Fibroblast of mammary gland (primary cell): ENCODE results near the gene SLC29A4.

Source experiments
- DNase-seq: peaks from one replicate; pipeline ENCODE4 v3.0.0-alpha.2; 2010; ENCODE audit warnings: low read depth
- H3K4me3 ChIP-seq: 2 replicates; pipeline ENCODE4 v1.5.1; 2011; ENCODE audit warnings: low read depth, mild to moderate bottlenecking, low read length, moderate library complexity; ENCODE audit not compliant: control insufficient read depth
- CTCF ChIP-seq: conservative IDR thresholded peaks from 2 replicates; pipeline ENCODE4 v1.5.1; 2011; ENCODE audit warnings: low read depth, low read length, inconsistent platforms; ENCODE audit not compliant: control insufficient read depth, insufficient read depth

SLC29A4 gene

DNA sequence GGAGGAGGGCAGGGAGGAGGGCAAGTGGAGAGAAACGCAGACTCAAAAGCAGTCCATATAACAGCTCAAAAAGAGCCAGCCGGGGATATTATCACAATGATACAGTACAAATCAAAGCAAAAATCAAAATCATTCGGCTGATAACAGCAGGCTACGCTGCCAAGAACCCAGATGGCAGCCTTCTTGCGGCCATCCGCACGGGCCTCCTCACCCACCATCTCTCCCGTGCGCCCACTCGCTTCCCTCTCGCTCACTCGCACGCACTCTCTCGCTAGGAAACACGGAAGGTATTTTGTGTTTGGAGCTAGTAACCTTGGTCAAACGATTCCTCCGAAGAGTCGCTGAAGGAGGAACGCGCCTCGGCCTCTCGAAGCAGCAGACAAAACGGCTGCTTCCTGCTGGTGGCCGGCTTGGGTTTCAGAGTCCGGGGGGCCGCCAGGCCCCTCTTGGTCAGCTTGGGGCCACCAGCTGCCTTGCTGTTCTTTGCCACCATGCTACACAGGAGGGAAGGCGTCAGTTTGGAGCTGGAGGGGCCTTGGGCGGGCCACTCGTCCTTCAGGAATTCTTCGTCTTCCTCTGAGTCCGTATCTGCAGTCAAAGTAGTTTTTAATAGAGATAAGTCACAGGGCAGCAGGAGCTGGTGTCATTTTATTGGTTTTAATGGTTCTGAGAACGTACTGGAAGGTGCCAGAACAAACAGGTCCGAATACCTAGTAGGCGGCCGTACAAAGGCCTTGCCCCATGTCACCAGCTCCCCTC lies 68.9 kb downstream of the SLC29A4 start:
- H3K4me3 ChIP-seq = no peak overlapping the region
- TF ChIP-seq CTCF = no peak
- peak; percentile 14 for DNase-seq

GRCh38 chr7:5352440-5353010 lies 69.8 kb downstream of the SLC29A4 start:
- no peak overlapping the region for H3K4me3 ChIP-seq
- DNase-seq = no peak

DNA sequence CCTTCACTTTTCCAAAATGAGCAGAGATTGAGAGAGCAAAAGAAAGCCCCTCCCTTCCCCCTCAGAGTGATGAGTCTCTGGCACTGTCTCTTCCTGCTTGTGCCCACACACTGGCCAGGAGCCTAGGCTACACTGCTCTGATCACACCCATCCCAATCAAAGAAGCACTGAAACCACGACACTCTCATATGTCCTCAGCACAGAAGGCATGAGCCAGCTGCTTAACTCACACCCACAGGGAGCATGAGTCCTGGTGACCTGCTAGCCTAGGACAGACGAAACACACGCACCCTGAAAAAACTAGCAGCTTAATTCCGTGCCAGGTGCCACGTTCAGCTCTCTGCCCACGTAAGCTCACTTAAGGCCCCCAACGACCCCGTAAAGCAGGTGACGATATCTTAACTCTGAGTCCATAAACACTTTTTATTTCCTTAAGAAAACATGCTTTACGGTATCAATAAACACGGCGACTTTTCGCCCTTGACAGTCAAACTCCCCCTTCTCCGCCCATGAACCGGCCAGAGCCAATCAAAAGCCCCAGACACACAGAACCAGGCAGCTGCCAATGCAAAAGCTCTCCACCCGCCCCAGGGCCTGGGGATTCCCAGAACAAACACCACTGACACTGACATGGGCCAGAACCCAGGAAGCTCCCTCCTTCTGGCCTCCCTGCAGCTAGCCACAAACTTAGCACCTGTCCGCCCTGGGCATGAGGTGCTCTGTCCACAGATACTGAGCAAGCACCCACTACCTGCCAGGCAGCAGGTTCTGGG lies 71.9 kb downstream of the SLC29A4 start:
- peak overlapping the region; percentile 39 for H3K4me3 ChIP-seq
- peak; percentile 81 for DNase-seq
- no peak for TF ChIP-seq CTCF

More at GRCh38 chr7:5352440-5353010, 69.8 kb downstream of the SLC29A4 start:
- TF ChIP-seq CTCF = no peak
